CD4-positive, CD25-positive, alpha-beta regulatory T cell (primary cell): ENCODE results near the gene TRAPPC3. TPM values are rescaled to one million over a fixed set of nuclear protein-coding genes. Genes with fewer than 3 reads are reported as not detected.

Experiments
- ATAC-seq, 2 donors: fragments of 150-1000 bp; cut with Tn5 transposase; one replicate each; pipeline ENCODE4 v1.10.0; 2021; ENCODE audit warnings: low read depth in 2 of 2, moderate number of reproducible peaks in 2 of 2, moderate library complexity in 1 of 2
- DNase-seq, 3 donors: peaks; one replicate each; pipeline versions ENCODE4 v3.0.0 to v3.0.0-alpha.2; 2012 to 2022; ENCODE audit warnings: mixed read lengths in 1 of 3
- H3K27ac ChIP-seq: one replicate; pipeline ENCODE4 v1.7.0; 2013; ENCODE audit warnings: mild to moderate bottlenecking, low read length; ENCODE audit not compliant: insufficient read depth, poor library complexity, severe bottlenecking
- H3K27me3 ChIP-seq: one replicate; pipeline ENCODE4 v1.7.0; 2013; ENCODE audit warnings: low read length; ENCODE audit not compliant: control insufficient read depth, insufficient read depth
- H3K36me3 ChIP-seq: one replicate; pipeline ENCODE4 v1.7.0; 2013; ENCODE audit warnings: mild to moderate bottlenecking, low read length, moderate library complexity; ENCODE audit not compliant: control insufficient read depth, insufficient read depth
- H3K4me1 ChIP-seq: 2 replicates; pipeline ENCODE4 v1.7.0; 2013; ENCODE audit warnings: mild to moderate bottlenecking, low read length; ENCODE audit not compliant: insufficient read depth, control insufficient read depth, poor library complexity, severe bottlenecking
- H3K4me3 ChIP-seq: one replicate; pipeline ENCODE4 v1.7.0; 2013; ENCODE audit warnings: low read depth, mild to moderate bottlenecking, low read length, moderate library complexity
- H3K9me3 ChIP-seq, 2 experiments: 1 replicate in 1 of 2; 2 replicates in 1 of 2; pipeline ENCODE4 v1.7.0; 2013; ENCODE audit warnings: low read length in 2 of 2, mild to moderate bottlenecking in 1 of 2, moderate library complexity in 1 of 2; ENCODE audit not compliant: control insufficient read depth in 2 of 2
- H3K27ac Mint-ChIP-seq, 3 donors: one replicate each; pipeline ENCODE4 v1.8.0; 2020 to 2022; ENCODE audit warnings: mild to moderate bottlenecking in 3 of 3, mixed read lengths in 3 of 3, moderate library complexity in 2 of 3
- H3K27me3 Mint-ChIP-seq: one replicate; pipeline ENCODE4 v1.8.0; 2022; ENCODE audit warnings: mild to moderate bottlenecking, mixed read lengths
- H3K36me3 Mint-ChIP-seq: one replicate; pipeline ENCODE4 v1.8.0; 2020; ENCODE audit warnings: mixed read lengths
- H3K4me1 Mint-ChIP-seq, 4 donors: one replicate each; pipeline ENCODE4 v1.8.0; 2020 to 2022; ENCODE audit warnings: mixed read lengths in 4 of 4, mild to moderate bottlenecking in 1 of 4
- H3K4me3 Mint-ChIP-seq, 4 donors: one replicate each; pipeline ENCODE4 v1.8.0; 2020 to 2022; ENCODE audit warnings: mild to moderate bottlenecking in 4 of 4, mixed read lengths in 4 of 4, moderate library complexity in 3 of 4
- H3K9me3 Mint-ChIP-seq, 7 donors: one replicate each; pipeline ENCODE4 v1.8.0; 2020 to 2022; ENCODE audit warnings: mixed read lengths in 7 of 7, mild to moderate bottlenecking in 3 of 7, moderate library complexity in 2 of 7
- polyA plus RNA-seq, 4 donors: library from polyadenylated mRNA; unstranded; fragments of 300-500 nt; fragmentation: Illumina TruSeq; gene quantifications; one replicate each; pipeline ENCODE4 v1.2.3, GENCODE V29; 2021
- total RNA-seq: library from RNA; stranded (reverse); gene quantifications from one replicate; pipeline ENCODE4 v1.2.3, GENCODE V29; 2022

Gene TRAPPC3
- total and polyA plus RNA-seq, 5 donors from 2014 or later = 45.6 to 137 (median 124) TPM

DNA sequence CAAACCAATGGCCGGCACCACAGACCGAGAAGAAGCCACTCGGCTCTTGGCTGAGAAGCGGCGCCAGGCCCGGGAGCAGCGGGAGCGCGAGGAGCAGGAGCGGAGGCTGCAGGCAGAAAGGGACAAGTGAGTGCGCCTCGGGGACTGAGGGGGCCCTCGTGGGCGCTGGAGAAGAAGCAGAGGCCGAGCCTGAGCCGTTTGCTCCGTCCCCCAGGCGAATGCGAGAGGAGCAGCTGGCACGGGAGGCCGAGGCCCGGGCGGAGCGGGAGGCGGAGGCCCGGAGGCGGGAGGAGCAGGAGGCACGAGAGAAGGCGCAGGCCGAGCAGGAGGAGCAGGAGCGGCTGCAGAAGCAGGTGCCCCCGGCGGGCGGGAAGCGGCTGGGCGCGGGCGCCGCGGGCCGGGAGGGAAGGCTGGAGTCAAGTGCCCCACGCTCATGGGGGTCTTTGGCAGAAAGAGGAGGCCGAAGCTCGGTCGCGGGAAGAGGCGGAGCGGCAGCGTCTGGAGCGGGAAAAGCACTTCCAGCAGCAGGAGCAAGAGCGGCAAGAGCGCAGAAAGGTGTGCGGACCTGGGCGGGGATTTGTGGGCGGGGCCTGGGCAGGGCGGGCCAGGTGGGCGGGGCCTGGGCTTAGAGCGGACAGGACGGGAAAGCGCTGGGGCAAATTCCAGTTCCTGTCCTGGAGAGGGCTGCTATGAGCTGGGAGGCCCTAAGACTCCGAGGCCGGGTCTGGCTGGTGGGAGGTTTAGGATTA is 29.4 kb upstream of the TRAPPC3 start:
- H3K27ac Mint-ChIP-seq = no peak overlapping the region
- H3K36me3 ChIP-seq = peaks cover 66% of the 10 kb centered on the region

DNA sequence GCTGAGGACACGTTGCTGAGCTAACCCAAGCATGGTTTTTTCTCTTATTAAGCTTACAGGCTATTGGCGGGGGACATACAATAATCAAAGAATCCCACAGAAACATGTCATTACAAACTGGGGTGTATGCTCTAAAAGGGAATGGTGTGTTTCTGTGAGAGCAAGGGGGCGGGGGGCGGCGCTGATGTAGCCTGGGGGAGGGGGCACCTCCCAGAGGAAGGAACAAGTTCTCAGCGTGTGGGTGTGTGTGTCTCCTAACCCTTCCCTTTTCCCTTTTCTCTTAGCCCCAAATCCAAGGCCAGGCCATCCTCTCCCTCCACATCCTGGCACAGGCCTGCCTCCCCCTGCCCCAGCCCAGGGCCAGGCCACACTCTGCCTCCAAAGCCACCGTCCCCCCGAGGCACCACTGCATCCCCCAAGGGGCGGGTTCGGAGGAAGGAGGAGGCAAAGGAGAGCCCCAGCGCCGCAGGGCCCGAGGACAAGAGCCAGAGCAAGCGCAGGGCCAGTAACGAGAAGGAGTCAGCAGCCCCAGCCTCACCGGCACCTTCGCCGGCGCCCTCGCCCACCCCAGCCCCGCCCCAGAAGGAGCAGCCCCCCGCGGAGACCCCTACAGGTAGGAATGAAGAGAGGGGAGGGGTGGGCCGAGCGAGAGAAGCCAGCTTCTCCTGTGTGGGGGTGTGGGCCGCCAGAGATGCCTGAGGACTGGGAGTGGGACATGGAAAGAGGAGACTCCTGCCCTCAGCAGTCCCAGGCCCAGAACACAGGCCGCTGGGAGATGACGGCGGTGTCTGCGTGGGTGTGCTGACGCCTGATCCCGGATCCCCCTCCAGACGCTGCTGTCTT is 28.5 kb upstream of the TRAPPC3 start:
- no peak overlapping the region for H3K4me3 Mint-ChIP-seq
- Histone ChIP-seq H3K36me3 (peaks cover 74% of the 10 kb centered on the region), H3K27me3 (no peaks in the 10 kb centered on the region), H3K27ac (no peak overlapping the region), H3K4me1 (no peaks in the 10 kb centered on the region), H3K4me3 (no peak overlapping the region), H3K9me3 (no peaks in the 10 kb centered on the region)
- no peak for ATAC-seq
- H3K36me3 Mint-ChIP-seq = peaks cover 23% of the 10 kb centered on the region
- peaks cover 0 to 9% (median 7%) of the 10 kb centered on the region in 4 donors for H3K4me1 Mint-ChIP-seq
- H3K27ac Mint-ChIP-seq = no peak overlapping the region
- no peak for DNase-seq
- H3K27me3 Mint-ChIP-seq = no peaks in the 10 kb centered on the region
- no peaks in the 10 kb centered on the region for H3K9me3 Mint-ChIP-seq

More for the DNA sequence above, 29.4 kb upstream of the TRAPPC3 start:
- no peaks in the 10 kb centered on the region for H3K27me3 Mint-ChIP-seq
- peaks cover 21% of the 10 kb centered on the region for H3K36me3 Mint-ChIP-seq
- no peaks in the 10 kb centered on the region for H3K27me3 ChIP-seq
- no peak overlapping the region for H3K27ac ChIP-seq
- H3K9me3 Mint-ChIP-seq = no peaks in the 10 kb centered on the region
- no peak overlapping the region for H3K4me3 Mint-ChIP-seq
- H3K4me3 ChIP-seq = no peak overlapping the region
- no peak for DNase-seq
- ATAC-seq = no peak
- peaks cover 0 to 6% (median 5%) of the 10 kb centered on the region in 4 donors for H3K4me1 Mint-ChIP-seq
- no peaks in the 10 kb centered on the region for H3K9me3 ChIP-seq
- no peaks in the 10 kb centered on the region for H3K4me1 ChIP-seq

DNA sequence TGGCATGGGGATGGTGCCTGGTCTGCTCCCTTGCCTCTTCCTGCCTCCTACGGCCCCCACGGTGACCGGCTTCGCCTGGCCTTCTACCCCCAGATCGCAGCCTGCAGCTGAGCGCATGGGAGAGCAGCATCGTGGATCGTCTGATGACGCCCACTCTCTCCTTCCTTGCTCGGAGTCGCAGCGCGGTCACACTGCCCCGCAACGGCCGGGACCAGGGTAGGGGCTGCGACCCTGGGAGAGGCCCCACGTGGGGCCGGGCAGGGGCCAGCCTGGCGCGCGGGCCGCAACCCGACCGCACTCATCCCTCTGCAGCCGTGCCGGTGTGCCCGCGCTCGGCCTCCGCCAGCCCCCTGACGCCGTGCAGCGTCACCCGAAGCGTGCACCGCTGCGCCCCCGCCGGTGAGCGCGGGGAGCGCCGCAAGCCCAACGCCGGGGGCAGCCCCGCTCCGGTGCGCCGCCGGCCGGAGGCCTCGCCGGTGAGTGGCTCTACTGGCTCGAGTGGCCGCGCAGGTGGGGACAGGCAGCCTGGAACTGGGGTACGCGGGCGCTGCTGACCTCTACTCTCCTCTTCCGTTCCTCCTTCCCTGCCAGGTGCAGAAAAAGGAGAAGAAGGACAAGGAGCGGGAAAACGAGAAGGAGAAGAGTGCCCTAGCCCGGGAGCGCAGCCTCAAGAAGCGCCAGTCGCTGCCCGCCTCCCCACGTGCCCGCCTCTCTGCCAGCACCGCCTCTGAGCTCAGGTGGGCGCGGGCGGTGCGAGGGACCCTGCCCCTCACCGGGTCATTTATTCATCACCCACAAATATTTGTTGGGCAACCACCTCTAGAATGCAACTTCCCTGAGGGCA is 27.0 kb upstream of the TRAPPC3 start:
- ATAC-seq = no peak
- H3K27ac ChIP-seq = peak overlapping the region; percentile 23
- H3K27ac Mint-ChIP-seq = peak overlapping the region in 1 of 3 donors; percentile 62
- no peaks in the 10 kb centered on the region for H3K4me1 ChIP-seq
- no peaks in the 10 kb centered on the region for H3K27me3 ChIP-seq
- peaks cover 0 to 9% (median 7%) of the 10 kb centered on the region in 4 donors for H3K4me1 Mint-ChIP-seq
- no peak for DNase-seq
- peaks cover 88% of the 10 kb centered on the region for H3K36me3 ChIP-seq
- no peak overlapping the region for H3K4me3 ChIP-seq
- H3K36me3 Mint-ChIP-seq = peaks cover 28% of the 10 kb centered on the region
- H3K9me3 Mint-ChIP-seq = no peaks in the 10 kb centered on the region
- H3K9me3 ChIP-seq = no peaks in the 10 kb centered on the region
- H3K27me3 Mint-ChIP-seq = no peaks in the 10 kb centered on the region
- H3K4me3 Mint-ChIP-seq = no peak overlapping the region

DNA sequence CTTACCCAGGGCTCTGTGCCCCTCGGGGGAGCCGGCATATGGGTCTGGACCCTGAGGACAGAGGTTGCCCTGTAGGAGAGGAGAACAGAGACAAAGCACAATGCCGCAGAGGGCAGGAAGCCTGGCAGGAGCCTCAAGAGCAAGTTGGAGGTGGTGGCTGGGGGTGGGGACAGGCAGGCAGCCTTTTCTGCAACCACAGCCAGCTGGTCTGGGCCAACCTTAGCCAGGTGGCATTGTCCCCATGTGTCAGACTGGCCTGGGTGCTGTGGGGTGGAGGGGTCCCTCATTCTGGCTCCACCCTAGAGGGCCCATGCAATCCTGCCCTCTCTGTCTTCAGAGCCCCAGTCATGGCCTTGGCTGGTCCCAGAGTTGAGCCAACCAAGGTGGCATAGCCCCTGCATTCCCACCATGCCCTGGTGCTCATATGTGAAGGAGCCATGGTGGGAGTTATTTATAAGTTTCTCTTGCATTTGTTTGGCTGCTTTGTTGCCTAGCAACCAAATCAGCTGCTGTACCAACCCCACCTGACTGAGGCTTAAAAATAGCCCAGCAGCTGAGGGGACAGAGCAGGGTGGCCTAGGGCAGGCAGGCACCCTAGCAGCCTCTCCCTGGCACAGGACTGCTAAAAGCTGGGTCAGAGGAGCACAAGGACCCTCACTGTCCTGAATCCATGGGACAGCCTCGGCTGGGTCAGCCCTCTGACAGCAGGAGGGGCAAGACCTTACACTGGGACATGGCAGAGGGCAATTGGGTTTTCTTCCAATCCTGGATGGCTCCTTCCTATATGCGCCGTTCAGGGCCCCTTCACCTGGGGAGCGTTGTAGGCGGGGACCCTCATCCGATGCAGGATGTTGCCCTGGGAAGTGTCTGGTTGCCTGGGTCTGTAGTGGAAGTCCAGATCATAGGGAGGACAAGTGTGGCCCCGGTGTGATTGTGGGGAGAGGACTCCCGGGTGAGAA is 26.1 kb upstream of the TRAPPC3 start:
- peaks cover 23% of the 10 kb centered on the region for H3K36me3 Mint-ChIP-seq
- Histone ChIP-seq H3K36me3 (peaks cover 86% of the 10 kb centered on the region), H3K4me1 (no peaks in the 10 kb centered on the region), H3K27me3 (no peaks in the 10 kb centered on the region), H3K4me3 (no peak overlapping the region), H3K9me3 (no peaks in the 10 kb centered on the region), H3K27ac (peak overlapping the region; percentile 23)
- H3K27me3 Mint-ChIP-seq = no peaks in the 10 kb centered on the region
- ATAC-seq (no peak), DNase-seq (no peak)
- H3K9me3 Mint-ChIP-seq = no peaks in the 10 kb centered on the region
- H3K27ac Mint-ChIP-seq = peak overlapping the region in 1 of 3 donors; percentile 62
- H3K4me1 Mint-ChIP-seq = peaks cover 0 to 12% (median 8%) of the 10 kb centered on the region in 4 donors
- H3K4me3 Mint-ChIP-seq = no peak overlapping the region

DNA sequence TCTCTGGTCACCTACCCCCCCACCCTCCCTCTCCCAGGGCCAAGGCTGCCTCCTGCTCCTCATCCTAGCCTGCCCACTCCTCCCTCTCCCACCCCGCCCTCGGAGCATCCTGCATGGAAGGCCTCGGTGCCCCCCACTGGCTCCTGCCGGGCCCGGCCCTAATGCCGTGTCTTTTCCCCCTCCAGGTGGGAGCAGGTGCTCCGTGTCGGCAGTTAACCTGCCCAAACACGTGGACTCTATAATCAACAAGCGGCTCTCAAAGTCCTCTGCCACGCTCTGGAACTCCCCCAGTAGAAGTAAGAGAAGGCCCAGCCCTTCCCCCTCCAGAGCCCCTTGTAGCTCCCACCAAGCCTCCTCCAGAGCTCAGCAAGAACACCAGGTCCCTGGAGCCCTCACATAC is 25.4 kb upstream of the TRAPPC3 start:
- no peaks in the 10 kb centered on the region for H3K27me3 Mint-ChIP-seq
- no peak overlapping the region for H3K4me3 Mint-ChIP-seq

DNA sequence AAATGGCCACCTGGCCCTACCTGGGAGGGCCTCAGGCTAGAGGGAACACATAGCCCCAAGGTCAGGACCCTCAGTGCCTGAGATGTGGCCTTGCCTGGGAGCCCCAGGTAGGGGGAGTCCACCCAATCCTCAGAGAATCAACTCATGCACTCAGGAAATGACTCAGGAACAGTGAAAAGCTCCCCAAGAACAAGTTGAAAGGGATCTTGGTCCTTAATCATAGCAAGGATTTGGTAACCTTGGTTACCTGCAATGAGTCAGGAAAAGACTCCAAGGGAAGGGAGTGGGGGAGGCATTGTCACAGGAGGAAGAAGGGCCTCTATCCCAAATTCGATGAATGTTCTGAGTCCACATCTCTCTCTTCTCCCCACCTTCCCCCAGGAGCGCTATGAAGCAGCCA is 23.7 kb upstream of the TRAPPC3 start:
- peaks cover 76% of the 10 kb centered on the region for H3K36me3 ChIP-seq
- peaks cover 21% of the 10 kb centered on the region for H3K36me3 Mint-ChIP-seq
- no peaks in the 10 kb centered on the region for H3K9me3 ChIP-seq
- H3K4me1 Mint-ChIP-seq = peaks cover 0 to 23% (median 18%) of the 10 kb centered on the region in 4 donors
- no peaks in the 10 kb centered on the region for H3K27me3 ChIP-seq
- peak overlapping the region in 1 of 3 donors; percentile 58 for H3K27ac Mint-ChIP-seq
- H3K4me3 Mint-ChIP-seq = no peak overlapping the region
- ATAC-seq (no peak), DNase-seq (no peak)
- no peaks in the 10 kb centered on the region for H3K9me3 Mint-ChIP-seq
- no peak overlapping the region for H3K27ac ChIP-seq
- no peaks in the 10 kb centered on the region for H3K27me3 Mint-ChIP-seq
- H3K4me3 ChIP-seq = no peak overlapping the region
- H3K4me1 ChIP-seq = no peaks in the 10 kb centered on the region

More for the DNA sequence above, 25.4 kb upstream of the TRAPPC3 start:
- DNase-seq (no peak), ATAC-seq (no peak)
- Mint-ChIP-seq H3K4me1 (peaks cover 0 to 16% (median 11%) of the 10 kb centered on the region in 4 donors), H3K9me3 (no peaks in the 10 kb centered on the region), H3K36me3 (peaks cover 18% of the 10 kb centered on the region), H3K27ac (no peak overlapping the region)
- Histone ChIP-seq H3K4me3 (no peak overlapping the region), H3K27me3 (no peaks in the 10 kb centered on the region), H3K27ac (no peak overlapping the region), H3K36me3 (peaks cover 86% of the 10 kb centered on the region), H3K9me3 (no peaks in the 10 kb centered on the region), H3K4me1 (no peaks in the 10 kb centered on the region)
